Calu3 (cell line): ENCODE data around the gene AKAP13. TPM values are rescaled to one million over a fixed set of nuclear protein-coding genes. Genes with fewer than 3 reads are reported as not detected.

Source experiments
- BruUV-seq: library from RNA; stranded (reverse); fragments of 400-500 nt; replicated peaks from 2 replicates; lab custom pipeline; 2021; lab: Mats Ljungman, UMichigan
- CTCF ChIA-PET: fragments of 300-600 bp; sonication (Branson Sonifier 250); formaldehyde crosslinking; loops from one replicate; lab custom pipeline; 2022; ENCODE audit warnings: antibody characterized with exemption; lab: Charles Lee
- DNase-seq: peaks from one replicate; pipeline ENCODE4 v3.0.0; 2022
- H3K27ac Mint-ChIP-seq: one replicate; pipeline ENCODE4 v1.8.0; 2022; ENCODE audit warnings: mixed read lengths; ENCODE audit not compliant: unreplicated experiment
- H3K27me3 Mint-ChIP-seq: one replicate; pipeline ENCODE4 v1.8.0; 2022; ENCODE audit warnings: mixed read lengths; ENCODE audit not compliant: unreplicated experiment
- H3K36me3 Mint-ChIP-seq: one replicate; pipeline ENCODE4 v1.8.0; 2022; ENCODE audit warnings: mild to moderate bottlenecking, moderate library complexity, mixed read lengths; ENCODE audit not compliant: insufficient read depth, unreplicated experiment
- H3K4me1 Mint-ChIP-seq: one replicate; pipeline ENCODE4 v1.8.0; 2022; ENCODE audit warnings: mild to moderate bottlenecking, low read depth, mixed read lengths; ENCODE audit not compliant: unreplicated experiment
- H3K4me3 Mint-ChIP-seq: one replicate; pipeline ENCODE4 v1.8.0; 2022; ENCODE audit warnings: mild to moderate bottlenecking, low read depth, moderate library complexity, mixed read lengths; ENCODE audit not compliant: unreplicated experiment
- H3K9me3 Mint-ChIP-seq: one replicate; pipeline ENCODE4 v1.8.0; 2022; ENCODE audit warnings: low read depth, mixed read lengths; ENCODE audit not compliant: unreplicated experiment
- intact Hi-C: fragments of 100-400 bp; cut with micrococcal nuclease; formaldehyde crosslinking; loops from one replicate; pipeline ENCODE4 v1.10.0; 2022; ENCODE audit not compliant: unreplicated experiment
- total RNA-seq: library from RNA; stranded (reverse); gene quantifications from 2 replicates; pipeline ENCODE4 v1.2.3, GENCODE V29; 2022
- TF ChIP-seq, protein P1 (sequence below): fragments of 200-600 bp; IDR thresholded peaks from one replicate; pipeline ENCODE4 v1.8.0; 2022; ENCODE audit warnings: antibody characterized with exemption; ENCODE audit not compliant: unreplicated experiment

Gene AKAP13
- total RNA-seq, 1 experiment from 2014 or later, result 145 TPM

GRCh38 chr15:85743392-85744055, 363.1 kb downstream of the AKAP13 start:
- Mint-ChIP-seq H3K27me3 (no peaks in the 10 kb centered on the region), H3K4me1 (no peaks in the 10 kb centered on the region), H3K36me3 (peaks cover 76% of the 10 kb centered on the region), H3K27ac (no peak overlapping the region), H3K9me3 (no peaks in the 10 kb centered on the region), H3K4me3 (no peak overlapping the region)
- no TSS peak for BruUV-seq
- DNase-seq, result no peak
- intact Hi-C loops, result no loop called here
- TF ChIP-seq, protein P1, sequence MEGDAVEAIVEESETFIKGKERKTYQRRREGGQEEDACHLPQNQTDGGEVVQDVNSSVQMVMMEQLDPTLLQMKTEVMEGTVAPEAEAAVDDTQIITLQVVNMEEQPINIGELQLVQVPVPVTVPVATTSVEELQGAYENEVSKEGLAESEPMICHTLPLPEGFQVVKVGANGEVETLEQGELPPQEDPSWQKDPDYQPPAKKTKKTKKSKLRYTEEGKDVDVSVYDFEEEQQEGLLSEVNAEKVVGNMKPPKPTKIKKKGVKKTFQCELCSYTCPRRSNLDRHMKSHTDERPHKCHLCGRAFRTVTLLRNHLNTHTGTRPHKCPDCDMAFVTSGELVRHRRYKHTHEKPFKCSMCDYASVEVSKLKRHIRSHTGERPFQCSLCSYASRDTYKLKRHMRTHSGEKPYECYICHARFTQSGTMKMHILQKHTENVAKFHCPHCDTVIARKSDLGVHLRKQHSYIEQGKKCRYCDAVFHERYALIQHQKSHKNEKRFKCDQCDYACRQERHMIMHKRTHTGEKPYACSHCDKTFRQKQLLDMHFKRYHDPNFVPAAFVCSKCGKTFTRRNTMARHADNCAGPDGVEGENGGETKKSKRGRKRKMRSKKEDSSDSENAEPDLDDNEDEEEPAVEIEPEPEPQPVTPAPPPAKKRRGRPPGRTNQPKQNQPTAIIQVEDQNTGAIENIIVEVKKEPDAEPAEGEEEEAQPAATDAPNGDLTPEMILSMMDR, result no peak
- CTCF ChIA-PET, result interaction anchor here (0.6 kb wide), 1 partner anchor 56 kb away, joined by 8 read pairs; no protein-coding TSS in a partner anchor

DNA sequence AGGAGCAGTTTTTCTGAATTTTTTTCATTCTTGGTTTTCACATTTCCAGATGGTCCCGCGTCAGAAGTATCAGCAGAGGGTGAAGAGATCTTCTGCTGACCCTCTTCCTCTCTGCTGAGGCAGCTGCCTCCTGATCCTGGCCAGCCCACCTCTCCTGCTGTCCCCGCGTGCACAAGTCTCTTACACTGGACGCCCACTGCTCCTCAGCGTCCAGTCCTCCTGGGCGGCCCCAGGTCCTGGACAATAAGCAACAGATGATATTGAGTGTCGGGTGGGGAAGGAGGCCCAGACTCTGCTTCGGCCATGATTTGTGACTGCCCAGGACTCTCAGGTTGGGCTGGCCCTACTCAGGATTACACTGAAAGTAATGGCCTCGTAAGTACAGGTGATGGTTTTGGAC, 364.2 kb downstream of the AKAP13 start:
- H3K9me3 Mint-ChIP-seq, result no peaks in the 10 kb centered on the region
- peaks cover 85% of the 10 kb centered on the region for H3K36me3 Mint-ChIP-seq
- intact Hi-C loops, result no loop called here
- no peaks in the 10 kb centered on the region for H3K27me3 Mint-ChIP-seq
- no peak overlapping the region for H3K4me3 Mint-ChIP-seq
- no peak for DNase-seq
- TF ChIP-seq, protein P1, result no peak
- BruUV-seq, result no TSS peak
- CTCF ChIA-PET, result no interaction called here
- no peaks in the 10 kb centered on the region for H3K4me1 Mint-ChIP-seq
- H3K27ac Mint-ChIP-seq, result no peak overlapping the region

DNA sequence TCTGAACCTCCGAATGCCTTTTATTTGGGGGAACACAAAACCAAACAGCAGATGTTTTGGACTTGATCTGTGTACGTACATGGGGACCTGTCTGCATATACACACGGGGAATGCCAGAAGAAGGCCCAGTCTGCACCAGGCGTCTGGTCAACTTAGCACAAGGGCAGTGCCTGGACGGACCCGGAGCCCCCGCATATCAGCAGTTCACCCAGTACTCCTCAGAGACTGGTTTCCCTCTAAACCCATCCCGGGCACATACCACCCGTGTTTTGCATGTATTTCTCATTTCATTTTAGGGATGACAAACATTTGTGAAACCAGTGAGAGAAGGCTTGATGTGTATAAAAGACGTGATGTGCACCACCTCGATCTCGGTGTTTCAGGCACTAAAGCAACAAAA, 364.6 kb downstream of the AKAP13 start:
- TF ChIP-seq, protein P1, result no peak
- Mint-ChIP-seq H3K9me3 (no peaks in the 10 kb centered on the region), H3K4me3 (no peak overlapping the region), H3K27ac (no peak overlapping the region), H3K4me1 (no peaks in the 10 kb centered on the region), H3K27me3 (no peaks in the 10 kb centered on the region), H3K36me3 (peaks cover 84% of the 10 kb centered on the region)
- no TSS peak for BruUV-seq
- CTCF ChIA-PET, result no interaction called here
- intact Hi-C loops, result no loop called here
- DNase-seq, result no peak

DNA sequence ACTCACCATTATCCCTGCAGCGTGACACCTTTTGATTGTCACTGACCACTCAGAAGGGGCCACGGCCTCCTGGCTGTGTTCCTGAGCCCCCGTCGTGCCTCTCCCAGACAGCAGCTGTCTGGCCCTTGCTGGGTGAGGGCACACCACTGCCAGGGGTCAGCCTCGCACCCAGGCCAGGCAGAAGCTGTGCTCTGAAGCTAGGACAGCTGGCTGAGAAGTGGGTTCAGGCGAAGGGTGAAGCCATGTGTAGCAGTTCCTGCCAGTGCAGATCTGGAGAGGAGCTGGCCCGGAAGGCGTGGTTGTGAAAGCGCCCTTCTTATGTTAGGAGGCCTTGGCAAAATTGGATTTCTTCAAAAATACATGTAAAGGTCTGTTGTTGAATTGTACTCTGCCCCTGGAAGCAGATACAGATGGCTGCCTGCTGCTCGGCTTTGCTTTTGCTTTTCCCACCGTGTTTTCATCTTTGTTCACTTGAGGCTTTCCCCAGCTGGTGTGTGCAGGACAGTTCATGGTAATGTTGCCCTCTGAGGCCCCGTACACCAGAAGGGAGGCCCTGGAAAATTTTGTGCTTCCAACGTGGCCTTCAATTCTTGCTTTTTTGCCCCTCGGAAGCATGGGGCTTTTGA, 365.2 kb downstream of the AKAP13 start:
- no TSS peak for BruUV-seq
- H3K27me3 Mint-ChIP-seq, result no peaks in the 10 kb centered on the region
- TF ChIP-seq, protein P1, result no peak
- H3K4me3 Mint-ChIP-seq, result no peak overlapping the region
- DNase-seq, result no peak
- CTCF ChIA-PET, result interaction anchor here (0.6 kb wide), 1 partner anchor 95 kb away, joined by 3 read pairs; no protein-coding TSS in a partner anchor
- no peak overlapping the region for H3K27ac Mint-ChIP-seq
- intact Hi-C loops, result no loop called here
- H3K4me1 Mint-ChIP-seq, result no peaks in the 10 kb centered on the region
- no peaks in the 10 kb centered on the region for H3K9me3 Mint-ChIP-seq
- H3K36me3 Mint-ChIP-seq, result peaks cover 79% of the 10 kb centered on the region
